Activated gamma-delta T cell treated with anti-CD3 and anti-CD28 coated beads, Interleukin-2, amount 50 U/mL, for 16 hours (primary cell): ENCODE data around the gene CD163L1.
A peak's percentile ranks its signal among the peaks of the same experiment; 100 is the strongest.
"Not testable (repeated sequence)": the region's sequence is repeated elsewhere in the genome, so short reads cannot be mapped to it uniquely, and the experiment has no call there.

ENCODE experiments used
- DNase-seq: peaks from one replicate; pipeline ENCODE4 v3.0.0-alpha.2; 2020; ENCODE audit warnings: low read depth

The CD163L1 gene

GRCh38 chr12:7444076-7444475 is at the start of gene CD163L1:
Gene CD163L1 (minus strand): TSS chr12:7444153. CDS start chr12:7444127, 26 bp downstream.
- no peak for DNase-seq

GRCh38 chr12:7493006-7493405 is 49.1 kb upstream of the CD163L1 start:
- DNase-seq = no peak

GRCh38 chr12:7486512-7486911 is 42.6 kb upstream of the CD163L1 start:
- DNase-seq = no peak

- DNase-seq = no peak
Measured at GRCh38 chr12:7485095-7485494, 41.1 kb upstream of the CD163L1 start.

- no peak for DNase-seq
Measured at GRCh38 chr12:7483343-7483742, 39.4 kb upstream of the CD163L1 start.

- no peak for DNase-seq
Measured at GRCh38 chr12:7479771-7480170, 35.8 kb upstream of the CD163L1 start.

GRCh38 chr12:7472060-7472459 is 28.1 kb upstream of the CD163L1 start:
- no peak for DNase-seq

GRCh38 chr12:7460375-7461259 is 16.7 kb upstream of the CD163L1 start:
- peak; percentile 38 for DNase-seq

GRCh38 chr12:7459973-7460372 is 16.0 kb upstream of the CD163L1 start:
- no peak for DNase-seq

GRCh38 chr12:7451756-7452155 is 7.8 kb upstream of the CD163L1 start:
- no peak for DNase-seq

- DNase-seq = no peak
Measured at GRCh38 chr12:7450667-7451066, 6.7 kb upstream of the CD163L1 start.

- no peak for DNase-seq
Measured at GRCh38 chr12:7448099-7448498, 4.1 kb upstream of the CD163L1 start.

- no peak for DNase-seq
Measured at GRCh38 chr12:7444537-7444936, 584 bp upstream of the CD163L1 start.

GRCh38 chr12:7441216-7441615 is 2.7 kb downstream of the CD163L1 start:
- no peak for DNase-seq

GRCh38 chr12:7439579-7440505 is 4.1 kb downstream of the CD163L1 start:
- DNase-seq = peak; percentile 8

- DNase-seq = not testable (repeated sequence)
Measured at GRCh38 chr12:7438291-7438995, 5.5 kb downstream of the CD163L1 start.

- DNase-seq = not testable (repeated sequence)
Measured at GRCh38 chr12:7437494-7437893, 6.5 kb downstream of the CD163L1 start.

GRCh38 chr12:7434670-7435069 is 9.3 kb downstream of the CD163L1 start:
- DNase-seq = no peak

GRCh38 chr12:7433276-7433822 is 10.6 kb downstream of the CD163L1 start:
- DNase-seq = no peak

GRCh38 chr12:7431993-7432685 is 11.8 kb downstream of the CD163L1 start:
- DNase-seq = no peak

- no peak for DNase-seq
Measured at GRCh38 chr12:7411343-7411742, 32.6 kb downstream of the CD163L1 start.
